Omental fat pad (tissue), 4 donors: Measurements from ENCODE around the gene PAQR9. TPM values are rescaled to one million over a fixed set of nuclear protein-coding genes. Genes with fewer than 3 reads are reported as not detected.

Source experiments
- ATAC-seq: fragments of 150-250 bp; one replicate; pipeline ENCODE4 v1.9.1; 2016; ENCODE audit warnings: mild to moderate bottlenecking, moderate library complexity; ENCODE audit not compliant: low FRiP score
- DNase-seq: peaks from one replicate; pipeline ENCODE4 v3.0.0-alpha.2; 2019; ENCODE audit warnings: low spot score
- total RNA-seq, 4 donors: library from RNA; depleted of rRNA; stranded (reverse); fragments of >200 nt; gene quantifications; one replicate each; pipeline ENCODE4 v1.1.0, GENCODE V29; 2016
- TF ChIP-seq, protein P1 (sequence below), 3 donors: fragments of 450-650 bp; IDR thresholded peaks; one replicate each; pipeline ENCODE4 v1.5.1; 2016 to 2017; ENCODE audit warnings: antibody characterized with exemption in 3 of 3, mild to moderate bottlenecking in 3 of 3, moderate library complexity in 2 of 3

The PAQR9 gene
- total RNA-seq, 4 donors from 2014 or later, result 0.93 to 1.8 TPM; not detected in 2

DNA sequence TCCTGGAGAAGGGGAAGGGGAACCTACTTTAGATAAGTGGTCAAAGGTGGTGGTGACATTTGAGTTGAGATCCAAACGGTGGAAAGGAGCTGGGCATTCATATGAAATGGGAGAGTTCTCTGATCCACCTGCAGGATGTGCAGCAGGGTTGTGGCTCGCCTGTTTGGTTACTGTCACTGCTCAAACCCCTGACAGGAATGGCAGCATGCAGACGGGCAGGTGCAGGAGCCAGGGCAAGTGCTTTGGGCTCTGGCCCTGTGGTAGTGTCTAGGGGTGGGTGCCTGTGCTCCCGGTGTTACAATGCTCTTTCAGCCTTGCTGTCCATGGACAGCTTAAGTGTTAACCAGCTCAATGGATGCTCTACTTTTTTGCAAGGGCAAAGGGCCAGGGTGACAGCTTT is 18.5 kb downstream of the PAQR9 start:
- TF ChIP-seq, protein P1, sequence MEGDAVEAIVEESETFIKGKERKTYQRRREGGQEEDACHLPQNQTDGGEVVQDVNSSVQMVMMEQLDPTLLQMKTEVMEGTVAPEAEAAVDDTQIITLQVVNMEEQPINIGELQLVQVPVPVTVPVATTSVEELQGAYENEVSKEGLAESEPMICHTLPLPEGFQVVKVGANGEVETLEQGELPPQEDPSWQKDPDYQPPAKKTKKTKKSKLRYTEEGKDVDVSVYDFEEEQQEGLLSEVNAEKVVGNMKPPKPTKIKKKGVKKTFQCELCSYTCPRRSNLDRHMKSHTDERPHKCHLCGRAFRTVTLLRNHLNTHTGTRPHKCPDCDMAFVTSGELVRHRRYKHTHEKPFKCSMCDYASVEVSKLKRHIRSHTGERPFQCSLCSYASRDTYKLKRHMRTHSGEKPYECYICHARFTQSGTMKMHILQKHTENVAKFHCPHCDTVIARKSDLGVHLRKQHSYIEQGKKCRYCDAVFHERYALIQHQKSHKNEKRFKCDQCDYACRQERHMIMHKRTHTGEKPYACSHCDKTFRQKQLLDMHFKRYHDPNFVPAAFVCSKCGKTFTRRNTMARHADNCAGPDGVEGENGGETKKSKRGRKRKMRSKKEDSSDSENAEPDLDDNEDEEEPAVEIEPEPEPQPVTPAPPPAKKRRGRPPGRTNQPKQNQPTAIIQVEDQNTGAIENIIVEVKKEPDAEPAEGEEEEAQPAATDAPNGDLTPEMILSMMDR (IDR thresholded peaks at IDR 0.05), result no peak
- no peak for DNase-seq
- ATAC-seq, result no peak

DNA sequence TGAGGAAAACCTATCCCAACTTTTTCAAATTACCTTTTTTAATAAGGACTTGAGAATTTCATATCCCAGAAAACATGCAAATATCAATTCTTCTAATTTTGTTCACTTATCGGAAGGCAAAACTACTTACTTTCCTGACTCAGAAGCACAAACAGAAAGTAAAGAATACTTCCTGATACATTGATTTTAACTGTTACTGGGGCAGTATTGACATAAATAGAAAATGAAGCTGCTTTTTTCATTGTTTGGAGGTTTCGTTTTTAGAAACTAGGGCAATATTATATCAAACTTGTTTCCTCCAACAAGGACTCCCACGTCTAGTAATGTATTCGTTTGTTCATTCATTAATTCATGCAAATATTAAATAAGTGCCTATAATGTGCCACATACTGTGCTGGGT is 19.1 kb downstream of the PAQR9 start:
- no peak for ATAC-seq
- no peak for DNase-seq
- TF ChIP-seq, protein P1 (IDR thresholded peaks at IDR 0.05), result no peak

DNA sequence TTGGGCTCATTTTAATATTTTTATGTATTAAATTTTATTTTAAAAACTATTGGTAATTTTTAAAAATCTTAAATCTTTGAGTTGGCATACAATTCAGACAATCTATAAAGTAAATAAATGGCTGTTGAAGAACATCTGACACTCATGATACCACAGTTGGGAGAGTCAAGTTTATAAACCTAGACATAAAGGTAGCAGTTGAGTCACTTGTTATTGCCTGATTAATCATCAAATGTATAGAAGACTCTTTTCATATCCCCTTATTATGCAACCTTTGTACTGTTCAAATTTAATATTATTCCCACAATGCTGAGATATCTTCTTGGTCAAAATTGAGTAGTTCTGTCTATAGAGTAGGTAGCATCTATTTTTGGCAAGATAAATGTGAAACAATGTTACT is 19.6 kb downstream of the PAQR9 start:
- DNase-seq (no peak), ATAC-seq (no peak)
- TF ChIP-seq, protein P1 (IDR thresholded peaks at IDR 0.05), result no peak

GRCh38 chr3:142943349-142943748 is 20.1 kb downstream of the PAQR9 start:
- TF ChIP-seq, protein P1 (IDR thresholded peaks at IDR 0.05), result no peak
- DNase-seq, result no peak
- no peak for ATAC-seq

GRCh38 chr3:142941373-142942123 is 21.9 kb downstream of the PAQR9 start:
- DNase-seq (no peak), ATAC-seq (no peak)
- TF ChIP-seq, protein P1 (IDR thresholded peaks at IDR 0.05), result no peak

- DNase-seq, result no peak
- no peak for ATAC-seq
- TF ChIP-seq, protein P1 (IDR thresholded peaks at IDR 0.05), result no peak
Observed at GRCh38 chr3:142940472-142940871, 23.0 kb downstream of the PAQR9 start.

DNA sequence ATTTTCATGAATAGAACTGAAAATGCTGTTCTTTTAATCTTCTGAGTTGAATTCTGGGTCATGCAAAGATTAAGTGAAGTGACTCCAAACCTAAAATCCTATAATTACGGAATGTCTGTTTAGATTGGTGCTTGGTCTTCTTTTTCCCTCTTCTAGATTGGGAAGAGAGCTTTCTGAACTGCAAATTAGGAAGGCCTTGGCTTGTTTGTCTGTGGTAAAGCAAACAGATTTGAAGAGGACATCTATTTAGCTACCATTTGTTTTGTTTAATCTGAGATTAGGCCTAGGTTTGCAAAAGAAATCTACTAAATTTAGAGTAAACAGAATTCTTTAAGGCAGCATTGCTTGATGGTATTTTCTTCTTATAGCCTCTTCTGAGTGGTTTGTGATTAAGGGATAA is 23.5 kb downstream of the PAQR9 start:
- TF ChIP-seq, protein P1 (IDR thresholded peaks at IDR 0.05), result no peak
- ATAC-seq (no peak), DNase-seq (no peak)
